GM23248 (cell line): ENCODE measurements around the gene CRTC3.

Source experiments
- EZH2 ChIP-seq: fragments of 200-600 bp; sonication (generic); IDR thresholded peaks from 2 replicates; pipeline ENCODE4 v1.6.1; 2018; ENCODE audit warnings: antibody characterized with exemption, mild to moderate bottlenecking; ENCODE audit not compliant: insufficient read depth, poor library complexity, severe bottlenecking
- EZH2phosphoT487 ChIP-seq: fragments of 200-600 bp; sonication (generic); IDR thresholded peaks from 2 replicates; pipeline ENCODE4 v1.6.1; 2018; ENCODE audit warnings: antibody characterized with exemption, moderate library complexity, mild to moderate bottlenecking, low read depth; ENCODE audit not compliant: insufficient read depth

DNA sequence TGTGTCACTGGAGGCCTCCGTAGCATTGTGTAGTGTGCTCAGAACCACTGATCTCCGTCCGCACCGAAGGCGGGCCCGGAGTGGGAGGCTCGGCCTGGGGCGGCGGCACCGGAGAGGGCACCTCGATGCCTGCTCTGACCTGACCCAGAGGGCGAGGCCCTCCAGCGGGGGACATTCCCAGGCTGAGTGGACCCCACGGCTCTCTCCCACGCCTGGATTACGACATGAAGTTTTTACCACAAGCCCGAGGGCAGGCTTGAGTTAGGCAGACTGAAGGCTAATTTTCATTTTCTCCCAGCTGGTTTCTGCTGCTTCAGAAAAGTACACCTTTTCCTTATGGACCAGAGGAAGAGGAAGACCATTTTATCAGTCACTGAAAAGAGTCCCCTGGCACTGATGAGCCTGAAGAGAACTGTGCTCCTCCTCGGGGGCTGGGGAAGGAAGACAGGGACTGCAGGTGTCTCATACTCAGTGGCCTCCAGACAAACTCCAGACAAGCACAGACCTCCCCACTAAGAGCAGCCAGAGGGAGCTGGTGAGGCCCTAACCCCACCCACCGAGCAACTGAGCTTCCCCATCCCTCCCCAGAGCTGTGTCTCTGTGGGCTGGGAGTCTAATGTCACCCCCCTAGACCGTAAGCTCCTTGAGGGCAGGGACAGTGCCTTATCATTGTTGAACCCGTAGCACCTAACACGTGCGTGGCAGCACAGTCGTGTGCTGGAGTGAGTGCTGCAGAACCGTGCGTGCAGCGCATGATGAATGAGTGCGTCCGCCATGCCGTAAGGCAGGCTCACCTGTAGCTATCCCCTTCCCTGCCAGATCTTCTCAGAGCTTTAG, 113.0 kb downstream of the CRTC3 start:
- TF ChIP-seq EZH2 (no peak), EZH2phosphoT487 (no peak)
